Ureter (tissue), 1 donor: Measurements from ENCODE around the gene CCDC146. TPM values are rescaled to one million over a fixed set of nuclear protein-coding genes. Genes with fewer than 3 reads are reported as not detected.
"Not testable (repeated sequence)": the region's sequence is repeated elsewhere in the genome, so short reads cannot be mapped to it uniquely, and the experiment has no call there.

ENCODE experiments used
- DNase-seq: peaks from one replicate; pipeline ENCODE4 v3.0.0-alpha.2; 2020; ENCODE audit warnings: low spot score
- total RNA-seq: library from RNA; stranded (reverse); gene quantifications from one replicate; pipeline ENCODE4 v1.2.4, GENCODE V29; 2023
- donor health status: DM: yes; HTN: yes; CAD: no.

The CCDC146 gene
- total RNA-seq, 1 donor from 2014 or later = 11.7 TPM

- DNase-seq = no peak
Measured at GRCh38 chr7:77327932-77328628, 205.7 kb downstream of the CCDC146 start.

- no peak for DNase-seq
Measured at GRCh38 chr7:77328669-77329068, 206.3 kb downstream of the CCDC146 start.

- no peak for DNase-seq
Measured at GRCh38 chr7:77329466-77330168, 207.2 kb downstream of the CCDC146 start.

GRCh38 chr7:77330169-77330882 lies 207.9 kb downstream of the CCDC146 start:
- DNase-seq = no peak

- peak; percentile 62 for DNase-seq
Measured at GRCh38 chr7:77331938-77332695, 209.7 kb downstream of the CCDC146 start.

GRCh38 chr7:77334039-77334438 lies 211.6 kb downstream of the CCDC146 start:
- DNase-seq = not testable (repeated sequence)

GRCh38 chr7:77335581-77335980 lies 213.2 kb downstream of the CCDC146 start:
- no peak for DNase-seq

GRCh38 chr7:77337456-77337990 lies 215.1 kb downstream of the CCDC146 start:
- no peak for DNase-seq

GRCh38 chr7:77338260-77338659 lies 215.8 kb downstream of the CCDC146 start:
- no peak for DNase-seq

GRCh38 chr7:77338883-77339629 lies 216.6 kb downstream of the CCDC146 start:
- no peak for DNase-seq

- DNase-seq = no peak
Measured at GRCh38 chr7:77339726-77340125, 217.3 kb downstream of the CCDC146 start.

Other genes starting within 250 kb of the CCDC146 start
- gene SPDYE17, start 90.3 kb upstream of the CCDC146 start, total RNA-seq = not detected
- 1.7 TPM for gene SPDYE18, start 60.1 kb upstream of the CCDC146 start, total RNA-seq
- gene FGL2, start 77.2 kb downstream of the CCDC146 start, total RNA-seq = 10.9 TPM